GM19395 (cell line): ENCODE results near the gene GOLGA6L7.
"Not testable (repeated sequence)": the region's sequence is repeated elsewhere in the genome, so short reads cannot be mapped to it uniquely, and the experiment has no call there.

Experiments used
- ATAC-seq: cut with Tn5 transposase; IDR thresholded peaks from one replicate; pipeline ENCODE4 v1.9.1; 2021; ENCODE audit warnings: mild to moderate bottlenecking, moderate library complexity; ENCODE audit not compliant: unreplicated experiment

GOLGA6L7 gene

DNA sequence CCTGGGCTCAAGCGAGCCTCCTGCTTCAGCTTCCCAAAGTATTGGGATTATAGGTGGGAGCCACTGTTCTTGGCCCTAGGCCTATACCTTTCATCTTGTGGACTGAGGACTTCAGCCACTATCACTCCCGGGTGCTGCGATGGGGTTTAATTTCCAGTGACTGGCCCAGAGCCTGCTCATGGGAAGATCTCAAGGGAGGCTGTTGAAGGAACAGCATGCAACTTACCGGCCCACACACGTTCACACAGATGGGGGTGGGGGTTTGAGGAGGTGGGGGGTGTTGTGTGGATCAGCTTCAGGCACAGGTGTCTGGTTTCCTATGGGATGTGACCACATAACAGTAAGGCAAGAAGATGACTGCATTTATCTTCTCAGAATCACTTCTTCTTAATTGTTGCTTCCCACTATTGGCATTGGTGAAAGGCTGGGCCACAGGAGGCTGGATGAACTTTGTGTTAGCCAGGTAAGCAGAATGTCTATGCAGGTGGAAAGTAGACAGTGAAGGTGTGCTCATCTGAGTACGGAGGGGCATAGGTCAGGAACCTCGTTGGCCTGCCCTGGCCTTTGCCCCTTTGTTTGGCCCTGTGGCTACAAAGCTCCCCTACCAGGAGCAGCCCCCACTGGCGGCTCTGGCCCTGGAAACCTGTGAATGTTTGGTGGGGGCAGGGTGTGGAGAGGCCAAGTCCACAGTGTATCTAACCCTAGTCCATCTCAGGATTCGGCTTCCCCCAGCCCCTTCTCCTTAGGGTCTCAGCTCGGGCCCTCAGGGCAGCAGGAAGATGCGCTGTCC is 35.9 kb upstream of the GOLGA6L7 start:
- no peak for ATAC-seq

DNA sequence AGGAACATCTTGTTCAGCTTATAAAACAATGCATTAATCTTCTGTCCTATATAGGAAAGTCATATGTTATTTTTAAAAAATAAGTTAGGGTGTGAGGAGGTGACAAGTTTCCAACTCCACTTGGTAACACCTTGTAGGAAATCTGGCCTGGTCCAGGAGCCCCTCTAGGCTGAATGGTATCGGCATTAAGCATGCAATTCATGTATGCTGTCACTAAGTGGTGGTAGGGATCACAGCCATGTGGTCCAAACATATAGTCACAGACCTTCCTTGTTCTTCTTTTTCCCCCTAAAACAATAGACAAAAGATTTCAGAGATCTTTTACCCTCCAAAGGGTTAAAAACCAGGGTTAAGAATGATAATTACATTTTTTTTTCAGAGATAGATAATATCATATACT is 33.2 kb upstream of the GOLGA6L7 start:
- no peak for ATAC-seq

DNA sequence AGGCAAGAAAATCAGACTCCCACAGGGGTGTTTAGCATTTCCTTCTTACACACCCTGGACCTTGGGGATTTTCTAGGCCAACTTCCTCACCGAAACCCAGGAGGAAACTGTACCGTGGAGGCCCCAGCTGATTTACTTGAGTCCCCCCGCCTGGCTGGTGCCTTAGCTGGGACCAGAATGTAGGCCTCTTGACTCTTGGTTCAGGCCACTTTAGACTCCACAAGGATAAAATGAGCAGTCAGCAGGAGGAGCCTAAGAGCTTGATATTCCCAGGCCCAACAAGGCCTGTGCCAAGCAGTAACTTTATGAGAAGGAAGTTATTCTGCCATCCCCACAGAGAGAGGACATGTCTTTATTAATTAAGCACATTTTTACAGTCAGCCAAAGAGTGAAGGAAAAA is 32.7 kb upstream of the GOLGA6L7 start:
- no peak for ATAC-seq

- no peak for ATAC-seq
Observed at GRCh38 chr15:28880680-28881079, 32.2 kb upstream of the GOLGA6L7 start.

GRCh38 chr15:28879551-28879950 is 31.1 kb upstream of the GOLGA6L7 start:
- ATAC-seq = no peak

- ATAC-seq = no peak
Observed at GRCh38 chr15:28878209-28878608, 29.8 kb upstream of the GOLGA6L7 start.

DNA sequence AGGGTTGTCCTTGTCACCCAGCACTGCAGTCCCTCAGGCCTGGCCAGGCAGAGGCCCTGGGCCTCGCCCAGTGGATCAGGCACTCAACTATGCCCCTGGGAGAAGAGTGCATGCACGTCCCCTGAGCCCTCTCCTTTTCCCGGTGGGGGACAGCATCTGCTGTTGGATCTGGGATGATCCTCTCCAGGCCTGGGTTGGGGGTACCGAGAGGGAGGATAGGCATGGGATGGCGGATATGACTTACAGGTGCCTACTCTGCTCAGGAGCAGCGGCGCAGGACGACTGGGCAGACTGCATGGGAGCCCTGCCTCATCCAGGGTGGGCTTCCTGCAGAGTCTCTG is 28.4 kb upstream of the GOLGA6L7 start:
- ATAC-seq = no peak

- no peak for ATAC-seq
Observed at GRCh38 chr15:28876131-28876844, 27.8 kb upstream of the GOLGA6L7 start.

- no peak for ATAC-seq
Observed at GRCh38 chr15:28875461-28876000, 27.1 kb upstream of the GOLGA6L7 start.

GRCh38 chr15:28873585-28874190 is 25.2 kb upstream of the GOLGA6L7 start:
- no peak for ATAC-seq

DNA sequence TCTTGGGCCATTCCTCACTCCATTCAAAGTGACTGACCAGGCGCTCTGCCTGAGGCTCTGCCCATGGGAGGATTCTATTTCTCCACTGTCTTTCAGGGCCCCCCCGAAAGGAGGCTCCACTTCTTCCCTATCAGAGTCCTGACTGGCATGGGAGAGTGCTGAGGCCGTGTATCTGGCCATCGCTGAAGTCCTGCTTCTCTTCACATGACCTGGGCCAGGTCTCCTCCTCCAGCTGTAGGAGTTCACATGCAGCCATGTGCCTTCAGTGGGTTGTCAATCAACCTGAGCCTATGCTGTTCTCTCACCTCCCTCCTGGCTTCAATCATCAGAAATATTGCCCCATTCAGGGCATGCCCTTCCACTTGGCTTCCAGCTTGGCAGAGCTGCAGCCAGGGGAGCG is 24.6 kb upstream of the GOLGA6L7 start:
- no peak for ATAC-seq

GRCh38 chr15:28871168-28871567 is 22.7 kb upstream of the GOLGA6L7 start:
- ATAC-seq = no peak

DNA sequence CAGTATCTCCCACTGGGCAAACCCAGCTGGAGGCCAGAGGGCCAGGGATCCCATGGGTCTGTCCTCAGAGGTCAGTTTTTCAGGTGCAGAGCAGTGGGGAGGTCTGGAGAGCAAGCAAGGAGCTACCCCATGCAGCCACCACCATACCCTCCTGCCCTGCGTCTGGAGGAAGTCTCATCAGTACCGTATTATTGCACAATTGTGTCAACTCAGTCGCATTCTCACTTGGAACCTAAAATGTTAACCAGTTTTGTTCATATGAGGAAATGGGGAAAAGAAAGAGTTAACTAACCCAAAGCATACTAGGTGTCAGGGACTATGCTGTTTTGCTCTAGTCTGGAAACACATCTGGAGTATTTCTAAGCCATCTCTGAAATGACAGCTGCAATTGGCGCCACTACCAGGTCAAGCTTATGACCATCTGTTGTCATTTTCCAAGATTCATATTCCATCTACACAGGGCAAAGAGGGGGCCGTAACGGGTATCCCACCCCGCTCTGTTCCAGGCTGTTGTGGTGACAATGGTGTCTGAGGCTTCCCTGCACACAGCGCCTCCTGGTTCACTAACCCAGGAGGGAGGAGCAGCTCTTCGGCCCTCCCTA is 20.4 kb upstream of the GOLGA6L7 start:
- no peak for ATAC-seq

GRCh38 chr15:28861589-28862293 is 13.3 kb upstream of the GOLGA6L7 start:
- ATAC-seq = not testable (repeated sequence)

DNA sequence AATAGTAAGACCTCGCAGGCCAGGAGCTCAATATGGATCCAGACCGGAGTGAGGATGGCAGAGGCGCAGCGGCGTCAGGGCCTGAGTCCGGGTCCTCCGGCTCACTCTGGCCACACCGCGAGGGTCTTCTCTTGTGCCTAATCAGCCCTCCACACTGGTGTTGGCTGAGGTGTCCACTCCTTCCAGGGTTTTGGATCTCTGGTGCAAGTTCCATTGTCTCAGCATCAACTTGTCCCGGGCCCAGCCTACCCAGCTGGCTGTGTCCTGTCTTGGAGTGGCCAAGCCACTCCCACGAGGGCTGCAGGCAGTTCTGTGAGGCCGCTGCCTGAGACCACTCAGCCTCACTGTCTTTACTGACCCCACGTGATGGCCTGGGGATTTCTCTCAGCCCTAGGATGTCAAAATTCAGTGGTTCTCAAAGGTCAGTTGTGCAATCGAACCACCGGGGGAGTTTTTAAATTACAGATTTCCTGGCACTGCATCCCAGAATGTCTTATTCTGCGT is 12.6 kb upstream of the GOLGA6L7 start:
- no peak for ATAC-seq

DNA sequence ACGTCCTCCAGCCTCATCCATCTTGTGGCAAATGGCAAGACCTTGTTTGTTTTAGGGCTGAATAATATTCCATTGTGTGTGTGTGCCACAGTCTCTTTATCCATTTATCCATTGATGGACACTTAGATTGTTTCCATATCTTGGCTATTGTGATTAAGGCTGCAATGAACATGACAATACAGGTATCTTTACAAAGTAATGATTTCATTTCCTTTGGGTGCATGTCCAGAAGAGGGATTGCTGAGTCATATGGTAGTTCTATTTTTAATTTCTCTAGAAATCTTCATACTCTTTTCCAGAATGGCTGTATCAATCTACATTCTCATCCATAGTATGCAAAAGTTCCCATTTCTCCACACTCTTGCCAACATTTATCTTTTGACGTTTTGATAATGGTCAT is 6.1 kb upstream of the GOLGA6L7 start:
- ATAC-seq = not testable (repeated sequence)

DNA sequence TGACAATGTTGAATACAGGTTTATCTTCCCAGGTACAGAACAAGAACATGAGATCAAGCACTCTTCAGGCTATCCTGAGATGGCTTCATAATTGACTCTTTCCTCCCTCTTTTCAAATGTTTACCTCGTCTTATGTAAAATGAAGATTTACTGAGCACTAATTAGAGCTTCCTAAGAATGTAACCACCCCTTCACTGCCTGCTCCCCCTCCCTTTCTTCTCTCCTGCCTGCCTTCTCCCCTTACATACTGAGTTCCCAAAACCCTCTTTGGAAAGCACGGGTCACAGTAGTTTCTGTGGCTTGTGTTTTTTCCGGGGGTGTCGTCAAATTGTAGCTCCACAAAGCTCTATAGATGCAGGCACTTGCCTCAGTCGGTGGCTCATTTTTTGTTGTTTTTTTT is 5.2 kb upstream of the GOLGA6L7 start:
- ATAC-seq = not testable (repeated sequence)

GRCh38 chr15:28849766-28850165 is 1.3 kb upstream of the GOLGA6L7 start:
- not testable (repeated sequence) for ATAC-seq

DNA sequence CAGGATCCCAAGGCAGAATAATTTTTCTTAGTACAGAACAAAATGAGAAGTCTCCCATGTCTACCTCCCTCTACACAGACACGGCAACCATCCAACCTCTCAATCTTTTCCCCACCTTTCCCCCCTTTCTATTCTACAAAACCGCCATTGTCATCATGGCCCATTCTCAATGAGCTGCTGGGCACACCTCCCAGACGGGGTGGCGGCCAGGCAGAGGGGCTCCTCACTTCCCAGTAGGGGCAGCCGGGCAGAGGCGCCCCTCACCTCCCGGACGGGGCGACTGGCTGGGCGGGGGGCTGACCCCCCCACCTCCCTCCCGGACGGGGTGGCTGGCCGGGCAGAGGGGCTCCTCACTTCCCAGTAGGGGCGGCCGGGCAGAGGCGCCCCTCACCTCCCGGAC is 827 bp upstream of the GOLGA6L7 start:
- ATAC-seq = not testable (repeated sequence)

- ATAC-seq = not testable (repeated sequence)
Observed at GRCh38 chr15:28847959-28848358, 485 bp downstream of the GOLGA6L7 start.
